Common myeloid progenitor, CD34-positive (primary cell): ENCODE data around the gene PITX2.

Source experiments
- CTCF ChIA-PET: fragments of 350-600 bp; sonication (Branson Sonifier 250); formaldehyde crosslinking; loops from one replicate; lab custom pipeline; 2021; ENCODE audit warnings: antibody characterized with exemption; lab: Charles Lee
- POLR2A ChIA-PET: fragments of 350-600 bp; sonication (Branson Sonifier 250); formaldehyde crosslinking; loops from one replicate; lab custom pipeline; 2021; ENCODE audit warnings: antibody characterized with exemption; lab: Charles Lee
- DNase-seq, 3 donors: peaks; one replicate each; pipeline versions ENCODE4 v3.0.0 to v3.0.0-alpha.2; 2013
- H3K27ac ChIP-seq, 2 experiments: 1 replicate in 1 of 2; 2 replicates in 1 of 2; pipeline ENCODE4 v1.7.0; 2013; ENCODE audit warnings: inconsistent platforms in 2 of 2, low read length in 2 of 2, mild to moderate bottlenecking in 2 of 2, low read depth in 1 of 2, moderate library complexity in 1 of 2; ENCODE audit not compliant: severe bottlenecking in 2 of 2, insufficient read depth in 1 of 2, poor library complexity in 1 of 2
- H3K27me3 ChIP-seq, 5 experiments: replicated peaks in 2 of 5; 1 replicate in 3 of 5; 2 replicates in 2 of 5; pipeline versions ENCODE4 v1.6.1 to v1.7.0; 2013; ENCODE audit warnings: low read length in 4 of 5, mild to moderate bottlenecking in 2 of 5, moderate library complexity in 2 of 5, inconsistent platforms in 1 of 5; ENCODE audit not compliant: insufficient read depth in 5 of 5, control insufficient read depth in 4 of 5
- H3K36me3 ChIP-seq, 4 experiments: 1 replicate in 2 of 4; 2 replicates in 2 of 4; pipeline versions ENCODE4 v1.6.1 to v1.7.0; 2013; ENCODE audit warnings: low read length in 3 of 4, control low read depth in 1 of 4, mild to moderate bottlenecking in 1 of 4; ENCODE audit not compliant: control insufficient read depth in 4 of 4, insufficient read depth in 4 of 4
- H3K4me1 ChIP-seq, 4 experiments: 1 replicate in 3 of 4; 2 replicates in 1 of 4; pipeline versions ENCODE4 v1.6.1 to v1.7.1; 2013; ENCODE audit warnings: low read length in 3 of 4, mild to moderate bottlenecking in 3 of 4, control low read depth in 1 of 4, inconsistent platforms in 1 of 4, moderate library complexity in 1 of 4; ENCODE audit not compliant: control insufficient read depth in 4 of 4, insufficient read depth in 4 of 4; ENCODE audit errors: control extremely low read depth in 1 of 4
- H3K4me3 ChIP-seq, 7 experiments: 1 replicate in 4 of 7; 2 replicates in 3 of 7; pipeline versions ENCODE4 v1.5.1 to v1.7.0; 2013; ENCODE audit warnings: mild to moderate bottlenecking in 7 of 7, low read length in 6 of 7, moderate library complexity in 6 of 7, inconsistent platforms in 2 of 7, low read depth in 2 of 7, control low read depth in 1 of 7; ENCODE audit not compliant: insufficient read depth in 4 of 7, control insufficient read depth in 1 of 7; ENCODE audit errors: extremely low read depth in 1 of 7
- H3K9me3 ChIP-seq, 5 experiments: 1 replicate in 4 of 5; 2 replicates in 1 of 5; pipeline versions ENCODE4 v1.6.1 to v1.7.1; 2013; ENCODE audit warnings: low read length in 4 of 5, mild to moderate bottlenecking in 2 of 5, inconsistent platforms in 1 of 5, low read depth in 1 of 5, moderate library complexity in 1 of 5; ENCODE audit not compliant: control insufficient read depth in 4 of 5, insufficient read depth in 2 of 5; ENCODE audit errors: control extremely low read depth in 1 of 5
- WGBS: methylation state at CpG from one replicate; pipeline ENCODE4 v1.1.5; 2013; ENCODE audit not compliant: insufficient coverage; 5-methylcytosine and 5-hydroxymethylcytosine counted together

The PITX2 gene

DNA sequence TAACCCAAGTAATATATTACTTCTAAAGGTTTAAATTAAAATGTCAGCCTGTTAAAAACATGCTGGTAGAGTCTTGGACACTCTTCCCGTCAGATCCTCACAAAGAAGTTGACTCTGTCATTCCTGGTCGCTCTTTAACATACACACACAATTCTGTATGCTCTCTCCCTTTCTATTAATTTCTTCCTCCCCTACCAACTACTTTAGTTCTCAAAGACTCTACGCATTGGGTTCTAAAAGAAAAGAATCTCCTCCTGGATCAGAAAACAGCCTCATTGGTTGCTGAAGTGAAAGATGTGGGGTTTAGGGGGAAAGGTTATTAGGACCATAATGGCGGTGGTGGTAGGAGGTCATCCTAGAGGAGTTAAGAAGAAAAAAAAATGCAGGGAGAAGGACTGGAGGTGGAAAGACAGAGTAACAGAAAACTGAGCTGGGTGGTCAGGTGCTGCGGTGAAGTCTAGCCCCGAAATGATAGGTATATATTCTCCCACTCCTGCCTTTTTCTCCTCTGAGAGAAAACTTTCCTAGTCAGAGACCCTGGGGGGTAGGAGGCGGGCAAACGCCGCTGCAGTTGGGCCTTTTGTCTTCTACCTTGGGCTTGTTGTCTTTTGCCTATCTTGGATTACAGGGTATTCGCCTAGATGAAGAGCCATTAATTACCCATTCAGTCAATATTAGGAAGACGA is 5.2 kb upstream of the PITX2 start:
- H3K27me3 ChIP-seq = peaks cover 30 to 100% (median 80%) of the 10 kb centered on the region in 5 experiments
- H3K36me3 ChIP-seq = no peaks in the 10 kb centered on the region
- H3K4me1 ChIP-seq = peaks cover 0 to 14% (median 11%) of the 10 kb centered on the region in 4 experiments
- peaks cover 0 to 8% (median 0%) of the 10 kb centered on the region in 5 experiments for H3K9me3 ChIP-seq
- ChIA-PET POLR2A (no interaction called here), CTCF (interaction anchor here (1.1 to 1.4 kb wide), 3 partner anchors 10 to 654 kb away, joined by 3 to 5 read pairs (median 4); no protein-coding TSS in a partner anchor)
- WGBS = 34% methylated on average over 4 of the region's 11 CpGs
- no peak for DNase-seq
- H3K4me3 ChIP-seq = no peak overlapping the region
- H3K27ac ChIP-seq = no peak overlapping the region

DNA sequence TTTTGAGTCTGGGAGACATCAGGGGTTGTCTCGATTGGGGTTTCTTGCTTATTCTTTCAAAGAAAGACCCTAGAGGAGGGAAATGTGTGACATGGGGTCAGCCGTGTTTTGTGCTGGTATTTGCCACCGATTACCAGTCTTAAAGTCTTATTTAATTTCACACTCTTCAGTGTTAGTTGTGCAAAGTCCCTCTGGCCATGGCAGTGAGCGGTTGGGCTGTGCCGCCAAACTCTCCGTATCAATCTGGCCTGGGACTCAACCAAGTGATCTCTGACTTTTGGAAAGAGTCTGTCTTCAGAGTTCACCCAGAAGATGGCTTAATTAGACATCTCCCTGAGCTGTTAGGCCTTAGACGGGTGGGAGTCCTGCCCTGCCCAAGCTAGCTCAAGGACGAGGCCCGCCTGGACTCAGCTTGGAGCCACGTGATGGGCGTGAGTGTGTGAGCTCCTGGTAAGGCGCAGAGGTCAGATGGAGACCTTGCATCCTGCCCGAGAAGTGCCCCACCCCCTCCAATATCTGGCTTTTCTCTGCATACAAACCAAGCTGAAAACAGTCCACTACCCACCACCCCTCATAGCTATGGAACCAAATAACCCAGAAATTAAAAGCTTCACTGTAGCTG is 3.8 kb upstream of the PITX2 start:
- Histone ChIP-seq H3K27ac (no peak overlapping the region), H3K9me3 (peaks cover 0 to 9% (median 0%) of the 10 kb centered on the region in 5 experiments), H3K4me1 (peaks cover 0 to 20% (median 17%) of the 10 kb centered on the region in 4 experiments), H3K27me3 (peaks cover 30 to 100% (median 75%) of the 10 kb centered on the region in 5 experiments), H3K4me3 (no peak overlapping the region), H3K36me3 (no peaks in the 10 kb centered on the region)
- DNase-seq = no peak
- CTCF ChIA-PET = interaction anchor here (1.1 to 1.4 kb wide), 2 partner anchors 8 to 11 kb away, joined by 3 read pairs; no protein-coding TSS in a partner anchor
- WGBS = 10% methylated on average over 10 of the region's 13 CpGs
- POLR2A ChIA-PET = no interaction called here

DNA sequence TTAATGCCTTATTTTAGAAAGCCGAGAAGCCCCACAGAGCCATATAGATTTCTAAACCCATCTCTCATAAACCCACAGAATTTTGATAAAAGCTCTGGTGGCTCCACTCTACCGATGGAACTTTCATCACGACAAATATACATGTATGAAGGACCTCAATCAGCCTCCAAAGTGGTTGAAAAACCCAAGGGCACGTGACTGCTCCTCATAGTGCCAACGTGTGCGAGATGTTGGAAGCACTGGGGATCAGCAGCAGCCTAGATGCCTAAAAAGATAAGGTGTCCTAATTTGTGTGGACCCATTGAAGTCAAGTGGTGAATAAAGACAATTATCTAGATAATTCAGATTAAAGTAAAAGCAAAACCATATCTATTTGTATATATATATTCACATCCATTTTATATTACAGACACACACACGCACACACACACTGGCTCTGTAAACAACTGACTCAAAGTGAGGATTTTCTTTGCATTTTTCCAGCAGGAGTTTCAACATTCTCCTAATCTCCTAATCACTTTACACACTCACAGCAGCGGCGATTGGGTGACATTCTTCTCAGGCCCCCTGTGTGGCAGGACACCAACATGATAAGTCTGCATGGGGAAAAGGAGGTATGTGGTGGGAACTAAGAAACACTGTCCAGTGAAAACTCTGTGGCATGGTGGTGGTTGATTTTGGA is 2.8 kb upstream of the PITX2 start:
- POLR2A ChIA-PET = no interaction called here

DNA sequence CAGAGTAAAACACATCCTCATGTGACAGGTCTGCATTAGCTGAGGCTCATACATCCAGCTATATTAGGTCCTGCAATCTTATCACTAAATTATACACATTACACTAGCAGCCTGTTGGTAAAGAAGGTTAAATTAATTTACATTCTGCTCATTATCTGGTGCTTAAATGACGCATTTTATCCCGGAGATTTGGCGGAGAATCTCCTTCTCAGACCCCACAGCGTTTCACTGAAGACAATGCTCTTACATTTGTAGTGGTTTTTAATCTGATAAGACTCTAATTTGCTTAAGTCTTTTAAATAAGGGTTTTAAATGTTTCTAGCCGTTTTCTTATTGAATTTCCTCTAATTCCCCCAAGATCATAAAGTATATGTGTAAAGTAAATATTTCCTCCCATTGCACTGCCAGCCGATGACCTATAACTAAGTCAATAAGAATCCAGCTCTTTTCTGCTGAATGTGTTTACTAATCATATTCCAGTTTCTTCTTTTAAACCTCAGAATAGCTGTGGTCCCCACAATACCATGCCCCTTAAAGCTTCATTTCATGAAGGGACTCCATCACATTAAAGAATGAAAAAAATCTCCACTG is 2.1 kb upstream of the PITX2 start:
- peaks cover 27 to 100% (median 74%) of the 10 kb centered on the region in 5 experiments for H3K27me3 ChIP-seq

More for the DNA sequence above, 2.8 kb upstream of the PITX2 start:
- no peak for DNase-seq
- Histone ChIP-seq H3K9me3 (peaks cover 0 to 9% (median 0%) of the 10 kb centered on the region in 5 experiments), H3K4me1 (peaks cover 0 to 26% (median 21%) of the 10 kb centered on the region in 4 experiments), H3K27ac (no peak overlapping the region), H3K4me3 (no peak overlapping the region), H3K27me3 (peaks cover 30 to 100% (median 74%) of the 10 kb centered on the region in 5 experiments), H3K36me3 (no peaks in the 10 kb centered on the region)
- WGBS = 19% methylated on average over 7 of the region's 9 CpGs
- CTCF ChIA-PET = interaction anchor here (1.8 kb wide), 1 partner anchor 10 kb away, joined by 7 read pairs; no protein-coding TSS in a partner anchor

DNA sequence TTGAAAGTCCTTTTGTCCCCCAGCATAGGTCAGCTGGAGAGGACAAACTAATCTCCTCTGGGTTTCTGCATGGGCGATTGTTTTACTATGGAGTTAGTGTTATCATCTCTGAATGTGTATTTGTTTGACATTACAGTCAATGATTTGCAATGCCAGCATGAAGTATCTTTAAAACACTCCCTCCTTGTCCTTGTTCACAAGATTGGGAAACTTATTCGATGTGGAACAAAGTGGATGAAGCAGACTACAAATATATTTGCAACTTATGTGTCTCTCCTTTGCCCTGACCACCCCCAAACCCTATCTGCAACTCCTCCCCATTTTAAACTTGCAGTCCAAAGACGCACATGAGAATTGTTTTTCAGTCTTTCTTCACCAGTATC is 1.5 kb upstream of the PITX2 start:
- peaks cover 30 to 100% (median 71%) of the 10 kb centered on the region in 5 experiments for H3K27me3 ChIP-seq
- no peak overlapping the region for H3K4me3 ChIP-seq
- H3K4me1 ChIP-seq = peaks cover 0 to 29% (median 21%) of the 10 kb centered on the region in 4 experiments
- no CpG with 5 or more reads among the region's 3 CpGs for WGBS
- H3K9me3 ChIP-seq = peaks cover 0 to 9% (median 0%) of the 10 kb centered on the region in 5 experiments
- no peak overlapping the region for H3K27ac ChIP-seq
- CTCF ChIA-PET = interaction anchor here (1.7 to 1.8 kb wide), 3 partner anchors 8 to 12 kb away, joined by 3 to 7 read pairs (median 6); no protein-coding TSS in a partner anchor
- DNase-seq = peak in 1 of 3 donors; percentile 9
- POLR2A ChIA-PET = no interaction called here
- no peaks in the 10 kb centered on the region for H3K36me3 ChIP-seq

More for the DNA sequence above, 2.1 kb upstream of the PITX2 start:
- DNase-seq = no peak
- POLR2A ChIA-PET = no interaction called here
- peaks cover 0 to 9% (median 0%) of the 10 kb centered on the region in 5 experiments for H3K9me3 ChIP-seq
- H3K27ac ChIP-seq = no peak overlapping the region
- WGBS = 20% methylated on average over 3 of the region's 6 CpGs
- CTCF ChIA-PET = interaction anchor here (1.8 kb wide), 2 partner anchors 9 to 13 kb away, joined by 3 to 7 read pairs; no protein-coding TSS in a partner anchor
- no peaks in the 10 kb centered on the region for H3K36me3 ChIP-seq
- H3K4me1 ChIP-seq = peaks cover 0 to 29% (median 21%) of the 10 kb centered on the region in 4 experiments
- H3K4me3 ChIP-seq = no peak overlapping the region

DNA sequence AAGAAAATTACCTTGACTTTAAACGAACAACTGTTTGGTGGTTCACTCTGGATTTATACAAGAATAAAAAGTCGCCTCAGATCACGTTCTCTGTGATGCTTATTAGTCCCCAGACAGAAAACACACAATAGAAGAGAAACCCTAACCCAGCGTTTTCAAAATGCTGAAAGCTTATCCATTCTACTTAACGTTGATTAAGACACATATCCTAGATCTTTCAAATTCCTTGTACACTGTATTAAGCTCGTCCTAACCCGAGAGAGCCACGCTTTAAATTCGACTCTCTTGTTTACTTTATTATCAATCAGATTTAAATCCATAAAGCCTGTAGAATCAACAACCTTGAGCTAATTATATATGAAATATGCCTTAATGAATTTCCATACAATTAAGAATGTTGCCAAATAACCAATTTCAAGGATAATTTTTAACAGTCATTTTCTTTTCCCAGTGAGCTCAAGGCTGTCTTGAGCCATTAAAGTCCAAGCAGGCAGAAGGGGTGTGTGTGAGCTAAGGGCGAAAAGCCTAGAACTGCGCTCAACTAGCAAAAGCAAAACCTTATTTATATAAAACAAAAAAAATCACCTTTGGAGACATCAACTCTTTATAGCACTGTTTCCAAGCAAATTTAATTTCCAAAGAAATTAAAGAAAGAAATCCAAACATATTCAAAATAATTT is 981 bp upstream of the PITX2 start:
- no peaks in the 10 kb centered on the region for H3K36me3 ChIP-seq
- H3K4me1 ChIP-seq = peaks cover 0 to 29% (median 21%) of the 10 kb centered on the region in 4 experiments
- H3K27me3 ChIP-seq = peaks cover 35 to 100% (median 74%) of the 10 kb centered on the region in 5 experiments
- ChIA-PET CTCF (interaction anchor here (1.7 to 1.8 kb wide), 3 partner anchors 8 to 12 kb away, joined by 3 to 7 read pairs (median 6); no protein-coding TSS in a partner anchor), POLR2A (no interaction called here)
- H3K9me3 ChIP-seq = peaks cover 0 to 9% (median 0%) of the 10 kb centered on the region in 5 experiments
- peak in 1 of 3 donors; percentile 25 for DNase-seq
- H3K27ac ChIP-seq = no peak overlapping the region
- WGBS = 14% methylated on average over 9 of the region's 11 CpGs
- no peak overlapping the region for H3K4me3 ChIP-seq
